GM21825 (cell line): Measurements from ENCODE around the gene COL17A1.
A peak's percentile ranks its signal among the peaks of the same experiment; 100 is the strongest.

ENCODE experiments used
- ATAC-seq: cut with Tn5 transposase; IDR thresholded peaks from one replicate; pipeline ENCODE4 v1.9.1; 2021; ENCODE audit warnings: mild to moderate bottlenecking, moderate library complexity; ENCODE audit not compliant: unreplicated experiment

The COL17A1 gene

GRCh38 chr10:103995134-103995533 lies 90.5 kb downstream of the COL17A1 start:
- no peak for ATAC-seq

- no peak for ATAC-seq
These were observed 94.1 kb downstream of the COL17A1 start for GRCh38 chr10:103991393-103992128.

GRCh38 chr10:103990531-103990930 lies 95.1 kb downstream of the COL17A1 start:
- no peak for ATAC-seq

GRCh38 chr10:103990121-103990520 lies 95.6 kb downstream of the COL17A1 start:
- ATAC-seq: no peak

GRCh38 chr10:103986360-103986759 lies 99.3 kb downstream of the COL17A1 start:
- no peak for ATAC-seq

- no peak for ATAC-seq
These were observed 100.0 kb downstream of the COL17A1 start for GRCh38 chr10:103985726-103986125.

- peak; percentile 82 for ATAC-seq
These were observed 102.2 kb downstream of the COL17A1 start for GRCh38 chr10:103983367-103983911.

- ATAC-seq: no peak
These were observed 103.0 kb downstream of the COL17A1 start for GRCh38 chr10:103982639-103983038.
